ENCODE measurements around the gene TPH2. TPM values are rescaled to one million over a fixed set of nuclear protein-coding genes. Genes with fewer than 3 reads are reported as not detected.
A peak's percentile ranks its signal among the peaks of the same experiment; 100 is the strongest.

TPH2 gene
- total and polyA plus RNA-seq, 9 of the 15 experiments (the other 6 are each of a cell fraction or from before 2014, with no cell fraction given): 0.06 to 0.28 (median 0.14) TPM; not detected in 4

- TF ChIP-seq TRIM25 (IDR thresholded peaks at IDR 0.05; ENCODE audit: borderline replicate concordance) (no peak), TGIF2 (CRISPR knock-in tag; IDR thresholded peaks at IDR 0.05) (no peak), TEAD1 (CRISPR knock-in tag; IDR thresholded peaks at IDR 0.05) (no peak), RFX1 (IDR thresholded peaks at IDR 0.05) (no peak), NFIX (CRISPR knock-in tag; IDR thresholded peaks at IDR 0.05; ENCODE audit: low read depth) (no peak), CC2D1A (IDR thresholded peaks at IDR 0.05) (no peak), SMAD1 (IDR thresholded peaks at IDR 0.05; ENCODE audit: low read depth, low read length, partially characterized antibody) (no peak), ETV1 (tag; conservative IDR thresholded peaks at IDR 0.05; ENCODE audit: low read depth) (no peak), EZH2 (IDR thresholded peaks at IDR 0.05; ENCODE audit: borderline replicate concordance, low read depth, low read length) (no peak), GTF2A2 (tag; IDR thresholded peaks at IDR 0.05) (no peak), OTX1 (CRISPR knock-in tag; IDR thresholded peaks at IDR 0.05) (no peak), CBFA2T3 (IDR thresholded peaks at IDR 0.05) (peak; percentile 65), ZNF263 (CRISPR knock-in tag; IDR thresholded peaks at IDR 0.05; ENCODE audit: borderline replicate concordance) (no peak), CHAMP1 (IDR thresholded peaks at IDR 0.05) (no peak), EP300 (IDR thresholded peaks at IDR 0.05; ENCODE audit: low read length) (peak; percentile 38; the same call in 1 of the 2 replicates)
- TF ChIP-seq, protein P1, sequence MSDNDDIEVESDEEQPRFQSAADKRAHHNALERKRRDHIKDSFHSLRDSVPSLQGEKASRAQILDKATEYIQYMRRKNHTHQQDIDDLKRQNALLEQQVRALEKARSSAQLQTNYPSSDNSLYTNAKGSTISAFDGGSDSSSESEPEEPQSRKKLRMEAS (CRISPR knock-in tag; IDR thresholded peaks at IDR 0.05): no peak
- TF ChIP-seq, protein P2, sequence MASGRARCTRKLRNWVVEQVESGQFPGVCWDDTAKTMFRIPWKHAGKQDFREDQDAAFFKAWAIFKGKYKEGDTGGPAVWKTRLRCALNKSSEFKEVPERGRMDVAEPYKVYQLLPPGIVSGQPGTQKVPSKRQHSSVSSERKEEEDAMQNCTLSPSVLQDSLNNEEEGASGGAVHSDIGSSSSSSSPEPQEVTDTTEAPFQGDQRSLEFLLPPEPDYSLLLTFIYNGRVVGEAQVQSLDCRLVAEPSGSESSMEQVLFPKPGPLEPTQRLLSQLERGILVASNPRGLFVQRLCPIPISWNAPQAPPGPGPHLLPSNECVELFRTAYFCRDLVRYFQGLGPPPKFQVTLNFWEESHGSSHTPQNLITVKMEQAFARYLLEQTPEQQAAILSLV (tag; IDR thresholded peaks at IDR 0.05): no peak
- TF ChIP-seq, protein P3, sequence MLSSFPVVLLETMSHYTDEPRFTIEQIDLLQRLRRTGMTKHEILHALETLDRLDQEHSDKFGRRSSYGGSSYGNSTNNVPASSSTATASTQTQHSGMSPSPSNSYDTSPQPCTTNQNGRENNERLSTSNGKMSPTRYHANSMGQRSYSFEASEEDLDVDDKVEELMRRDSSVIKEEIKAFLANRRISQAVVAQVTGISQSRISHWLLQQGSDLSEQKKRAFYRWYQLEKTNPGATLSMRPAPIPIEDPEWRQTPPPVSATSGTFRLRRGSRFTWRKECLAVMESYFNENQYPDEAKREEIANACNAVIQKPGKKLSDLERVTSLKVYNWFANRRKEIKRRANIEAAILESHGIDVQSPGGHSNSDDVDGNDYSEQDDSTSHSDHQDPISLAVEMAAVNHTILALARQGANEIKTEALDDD (IDR thresholded peaks at IDR 0.05): no peak; the same call in 1 of the 2 replicates
- TF ChIP-seq, protein P4, sequence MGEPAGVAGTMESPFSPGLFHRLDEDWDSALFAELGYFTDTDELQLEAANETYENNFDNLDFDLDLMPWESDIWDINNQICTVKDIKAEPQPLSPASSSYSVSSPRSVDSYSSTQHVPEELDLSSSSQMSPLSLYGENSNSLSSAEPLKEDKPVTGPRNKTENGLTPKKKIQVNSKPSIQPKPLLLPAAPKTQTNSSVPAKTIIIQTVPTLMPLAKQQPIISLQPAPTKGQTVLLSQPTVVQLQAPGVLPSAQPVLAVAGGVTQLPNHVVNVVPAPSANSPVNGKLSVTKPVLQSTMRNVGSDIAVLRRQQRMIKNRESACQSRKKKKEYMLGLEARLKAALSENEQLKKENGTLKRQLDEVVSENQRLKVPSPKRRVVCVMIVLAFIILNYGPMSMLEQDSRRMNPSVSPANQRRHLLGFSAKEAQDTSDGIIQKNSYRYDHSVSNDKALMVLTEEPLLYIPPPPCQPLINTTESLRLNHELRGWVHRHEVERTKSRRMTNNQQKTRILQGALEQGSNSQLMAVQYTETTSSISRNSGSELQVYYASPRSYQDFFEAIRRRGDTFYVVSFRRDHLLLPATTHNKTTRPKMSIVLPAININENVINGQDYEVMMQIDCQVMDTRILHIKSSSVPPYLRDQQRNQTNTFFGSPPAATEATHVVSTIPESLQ (CRISPR knock-in tag; IDR thresholded peaks at IDR 0.05): no peak
Measured at GRCh38 chr12:71942259-71942658, 3.6 kb downstream of the TPH2 start (continued).

Data from K562 (cell line).